ENCODE results near the gene KLF6. TPM values are rescaled to one million over a fixed set of nuclear protein-coding genes. Genes with fewer than 3 reads are reported as not detected.

Gene KLF6
- total RNA-seq, 1 donor from 2014 or later, result 328 TPM

- no peaks in the 10 kb centered on the region for H3K27me3 Mint-ChIP-seq (ENCODE audit: unreplicated experiment)
- no peak overlapping the region for H3K27ac Mint-ChIP-seq (ENCODE audit: unreplicated experiment)
- TF ChIP-seq CTCF (IDR thresholded peaks at IDR 0.05; ENCODE audit: unreplicated experiment), result no peak
- no peak overlapping the region for H3K4me3 Mint-ChIP-seq (ENCODE audit: unreplicated experiment)
- peaks cover 2% of the 10 kb centered on the region for H3K4me1 Mint-ChIP-seq (ENCODE audit: unreplicated experiment)
- no peak for DNase-seq (ENCODE audit: low spot score)
- H3K9me3 Mint-ChIP-seq (ENCODE audit: unreplicated experiment), result no peaks in the 10 kb centered on the region
- H3K36me3 Mint-ChIP-seq (ENCODE audit: low read depth, unreplicated experiment), result no peaks in the 10 kb centered on the region
Measured at GRCh38 chr10:3820255-3820654, 35.2 kb upstream of the KLF6 start.

GRCh38 chr10:3816995-3817394 is 32.0 kb upstream of the KLF6 start:
- no peak for DNase-seq (ENCODE audit: low spot score)
- Mint-ChIP-seq H3K4me3 (ENCODE audit: unreplicated experiment) (no peak overlapping the region), H3K36me3 (ENCODE audit: low read depth, unreplicated experiment) (no peaks in the 10 kb centered on the region), H3K27ac (ENCODE audit: unreplicated experiment) (no peak overlapping the region), H3K27me3 (ENCODE audit: unreplicated experiment) (no peaks in the 10 kb centered on the region), H3K9me3 (ENCODE audit: unreplicated experiment) (no peaks in the 10 kb centered on the region), H3K4me1 (ENCODE audit: unreplicated experiment) (no peaks in the 10 kb centered on the region)
- no peak for TF ChIP-seq CTCF (IDR thresholded peaks at IDR 0.05; ENCODE audit: unreplicated experiment)

- no peak for TF ChIP-seq CTCF (IDR thresholded peaks at IDR 0.05; ENCODE audit: unreplicated experiment)
- H3K9me3 Mint-ChIP-seq (ENCODE audit: unreplicated experiment), result no peaks in the 10 kb centered on the region
- H3K27ac Mint-ChIP-seq (ENCODE audit: unreplicated experiment), result no peak overlapping the region
- H3K27me3 Mint-ChIP-seq (ENCODE audit: unreplicated experiment), result no peaks in the 10 kb centered on the region
- peaks cover 4% of the 10 kb centered on the region for H3K4me1 Mint-ChIP-seq (ENCODE audit: unreplicated experiment)
- no peak overlapping the region for H3K4me3 Mint-ChIP-seq (ENCODE audit: unreplicated experiment)
- DNase-seq (ENCODE audit: low spot score), result no peak
- H3K36me3 Mint-ChIP-seq (ENCODE audit: low read depth, unreplicated experiment), result no peaks in the 10 kb centered on the region
Measured at GRCh38 chr10:3814838-3815220, 29.8 kb upstream of the KLF6 start.

- H3K4me1 Mint-ChIP-seq (ENCODE audit: unreplicated experiment), result peaks cover 5% of the 10 kb centered on the region
- TF ChIP-seq CTCF (IDR thresholded peaks at IDR 0.05; ENCODE audit: unreplicated experiment), result no peak
- no peak for DNase-seq (ENCODE audit: low spot score)
- H3K9me3 Mint-ChIP-seq (ENCODE audit: unreplicated experiment), result no peaks in the 10 kb centered on the region
- H3K27me3 Mint-ChIP-seq (ENCODE audit: unreplicated experiment), result no peaks in the 10 kb centered on the region
- H3K4me3 Mint-ChIP-seq (ENCODE audit: unreplicated experiment), result no peak overlapping the region
- no peaks in the 10 kb centered on the region for H3K36me3 Mint-ChIP-seq (ENCODE audit: low read depth, unreplicated experiment)
- H3K27ac Mint-ChIP-seq (ENCODE audit: unreplicated experiment), result no peak overlapping the region
Measured at GRCh38 chr10:3813986-3814837, 29.2 kb upstream of the KLF6 start.

GRCh38 chr10:3813267-3813666 is 28.3 kb upstream of the KLF6 start:
- no peaks in the 10 kb centered on the region for H3K9me3 Mint-ChIP-seq (ENCODE audit: unreplicated experiment)
- H3K4me3 Mint-ChIP-seq (ENCODE audit: unreplicated experiment), result no peak overlapping the region
- DNase-seq (ENCODE audit: low spot score), result no peak
- no peak for TF ChIP-seq CTCF (IDR thresholded peaks at IDR 0.05; ENCODE audit: unreplicated experiment)
- no peaks in the 10 kb centered on the region for H3K36me3 Mint-ChIP-seq (ENCODE audit: low read depth, unreplicated experiment)
- H3K27ac Mint-ChIP-seq (ENCODE audit: unreplicated experiment), result no peak overlapping the region
- peaks cover 14% of the 10 kb centered on the region for H3K4me1 Mint-ChIP-seq (ENCODE audit: unreplicated experiment)
- H3K27me3 Mint-ChIP-seq (ENCODE audit: unreplicated experiment), result no peaks in the 10 kb centered on the region

All from endothelial cell (in vitro differentiated cells).